SIG-M5 treated with dmso at 0.1 percent for 504 hours (cell line): ENCODE data around the gene PMF1.

Experiments used
- DNase-seq: peaks from one replicate; lab custom pipeline; 2025; ENCODE audit not compliant: unreplicated experiment; lab: John Stamatoyannopoulos, UW

PMF1 gene

DNA sequence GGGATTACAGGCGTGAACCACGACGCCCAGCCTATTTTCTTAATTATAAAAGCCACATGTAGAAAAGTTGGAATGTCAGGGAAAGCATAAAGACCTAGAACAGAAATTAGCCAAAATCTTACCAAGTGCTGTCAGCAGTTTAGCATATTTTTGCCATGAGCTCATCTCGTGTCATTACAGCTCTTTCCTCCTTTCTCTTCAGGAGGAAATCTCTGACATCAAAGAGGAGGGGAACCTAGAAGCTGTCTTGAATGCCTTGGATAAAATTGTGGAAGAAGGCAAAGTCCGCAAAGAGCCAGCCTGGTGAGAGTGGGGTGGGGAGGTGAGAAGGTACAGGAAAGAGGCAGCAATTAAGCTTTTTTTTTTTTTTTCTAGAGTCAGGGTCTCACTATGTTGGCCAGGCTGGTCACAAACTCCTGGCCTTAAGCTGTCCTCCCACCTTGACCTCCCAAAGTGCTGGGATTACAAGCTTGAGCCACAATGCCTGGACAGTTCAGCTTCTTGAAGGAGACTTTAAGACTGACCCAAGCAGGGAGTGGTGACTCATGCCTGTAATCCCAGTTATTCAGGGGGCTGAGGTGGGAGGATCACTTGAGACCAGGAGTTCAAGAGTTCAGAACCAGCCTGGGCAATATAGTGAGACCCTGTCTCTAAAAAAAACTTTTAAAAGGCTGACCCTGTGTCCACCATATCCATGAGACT, 20.8 kb downstream of the PMF1 start:
- DNase-seq = no peak

DNA sequence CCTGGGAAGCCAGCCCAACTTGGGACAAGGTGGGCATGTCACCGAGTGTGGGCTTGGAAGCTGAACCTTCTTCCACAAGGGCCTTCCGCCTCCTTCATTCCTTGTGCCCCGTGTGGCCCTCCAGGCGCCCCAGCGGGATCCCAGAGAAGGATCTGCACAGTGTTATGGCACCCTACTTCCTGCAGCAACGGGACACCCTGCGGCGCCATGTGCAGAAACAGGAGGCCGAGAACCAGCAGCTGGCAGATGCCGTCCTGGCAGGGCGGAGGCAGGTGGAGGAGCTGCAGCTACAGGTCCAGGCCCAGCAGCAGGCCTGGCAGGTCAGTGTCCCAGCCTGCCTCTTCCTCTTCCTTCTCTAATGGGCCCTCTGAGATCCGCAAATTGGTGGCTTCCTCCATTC, 23.4 kb downstream of the PMF1 start:
- no peak for DNase-seq

DNA sequence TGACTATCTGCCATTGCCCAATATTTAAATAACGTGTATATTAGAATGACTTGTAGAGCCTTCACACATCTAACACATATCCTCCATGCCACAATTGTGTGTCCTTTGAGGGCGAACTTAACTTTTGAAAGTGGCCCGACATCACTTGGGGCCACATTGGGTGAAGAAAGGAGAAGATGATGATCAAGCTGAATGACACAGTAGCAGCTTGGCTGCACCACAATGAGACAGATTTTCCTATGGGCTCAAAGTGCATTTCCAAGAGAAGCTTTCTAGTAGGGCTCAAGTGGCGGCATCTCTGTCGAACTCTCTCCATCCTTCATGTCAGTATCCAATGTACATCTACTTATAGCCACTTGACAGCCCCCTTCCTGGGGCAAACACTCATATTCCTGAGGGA, 25.4 kb downstream of the PMF1 start:
- DNase-seq = no peak

DNA sequence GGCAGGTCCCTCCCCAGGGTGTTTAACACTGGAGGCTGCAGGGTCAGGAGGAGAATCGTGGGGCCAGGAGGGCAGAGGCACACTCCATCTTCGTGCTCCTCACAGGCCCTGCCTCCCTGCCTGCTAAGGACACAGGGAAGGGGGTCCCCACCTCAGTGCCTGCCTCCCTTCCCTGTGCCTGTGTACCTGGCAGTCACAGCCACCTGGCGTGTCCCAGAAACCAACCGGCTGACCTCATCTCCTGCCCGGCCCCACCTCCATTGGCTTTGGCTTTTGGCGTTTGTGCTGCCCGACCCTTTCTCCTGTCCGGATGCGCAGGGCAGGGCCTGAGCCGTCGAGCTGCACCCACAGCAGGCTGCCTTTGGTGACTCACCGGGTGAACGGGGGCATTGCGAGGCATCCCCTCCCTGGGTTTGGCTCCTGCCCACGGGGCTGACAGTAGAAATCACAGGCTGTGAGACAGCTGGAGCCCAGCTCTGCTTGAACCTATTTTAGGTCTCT, 28.6 kb downstream of the PMF1 start:
- no peak for DNase-seq

DNA sequence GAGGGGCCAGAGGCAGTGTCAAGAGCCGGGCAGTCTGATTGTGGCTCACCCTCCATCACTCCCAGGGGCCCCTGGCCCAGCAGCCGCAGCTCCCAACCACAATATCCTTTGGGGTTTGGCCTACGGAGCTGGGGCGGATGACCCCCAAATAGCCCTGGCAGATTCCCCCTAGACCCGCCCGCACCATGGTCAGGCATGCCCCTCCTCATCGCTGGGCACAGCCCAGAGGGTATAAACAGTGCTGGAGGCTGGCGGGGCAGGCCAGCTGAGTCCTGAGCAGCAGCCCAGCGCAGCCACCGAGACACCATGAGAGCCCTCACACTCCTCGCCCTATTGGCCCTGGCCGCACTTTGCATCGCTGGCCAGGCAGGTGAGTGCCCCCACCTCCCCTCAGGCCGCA, 29.1 kb downstream of the PMF1 start, which contains the start of gene BGLAP:
TSS of gene BGLAP (plus strand) at position 259 of the 400 bp plus-strand sequence. CDS start at position 307, 48 bp downstream.
- DNase-seq = no peak

DNA sequence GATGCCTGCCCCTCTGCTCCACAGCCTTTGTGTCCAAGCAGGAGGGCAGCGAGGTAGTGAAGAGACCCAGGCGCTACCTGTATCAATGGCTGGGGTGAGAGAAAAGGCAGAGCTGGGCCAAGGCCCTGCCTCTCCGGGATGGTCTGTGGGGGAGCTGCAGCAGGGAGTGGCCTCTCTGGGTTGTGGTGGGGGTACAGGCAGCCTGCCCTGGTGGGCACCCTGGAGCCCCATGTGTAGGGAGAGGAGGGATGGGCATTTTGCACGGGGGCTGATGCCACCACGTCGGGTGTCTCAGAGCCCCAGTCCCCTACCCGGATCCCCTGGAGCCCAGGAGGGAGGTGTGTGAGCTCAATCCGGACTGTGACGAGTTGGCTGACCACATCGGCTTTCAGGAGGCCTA, 29.9 kb downstream of the PMF1 start:
- no peak for DNase-seq

DNA sequence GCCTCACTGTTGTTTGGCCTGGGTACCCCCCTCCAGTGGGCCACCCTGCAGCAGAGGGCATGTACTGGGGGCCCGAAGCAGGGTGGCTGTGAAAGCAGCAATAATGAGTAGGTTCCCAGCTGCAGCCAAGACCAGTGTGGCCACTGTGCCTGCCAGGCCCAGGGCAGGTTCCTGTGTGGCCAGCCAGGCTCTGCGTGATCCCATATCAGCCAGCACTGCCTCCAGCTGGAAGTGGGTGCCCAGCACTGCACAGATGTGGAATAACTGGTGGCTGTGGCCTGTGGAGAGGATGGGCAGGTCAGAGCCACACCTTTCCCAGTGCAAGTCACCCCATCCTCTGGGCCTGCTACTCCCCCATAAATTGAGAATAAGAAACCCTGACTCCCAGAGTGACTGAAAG, 31.3 kb downstream of the PMF1 start:
- no peak for DNase-seq

DNA sequence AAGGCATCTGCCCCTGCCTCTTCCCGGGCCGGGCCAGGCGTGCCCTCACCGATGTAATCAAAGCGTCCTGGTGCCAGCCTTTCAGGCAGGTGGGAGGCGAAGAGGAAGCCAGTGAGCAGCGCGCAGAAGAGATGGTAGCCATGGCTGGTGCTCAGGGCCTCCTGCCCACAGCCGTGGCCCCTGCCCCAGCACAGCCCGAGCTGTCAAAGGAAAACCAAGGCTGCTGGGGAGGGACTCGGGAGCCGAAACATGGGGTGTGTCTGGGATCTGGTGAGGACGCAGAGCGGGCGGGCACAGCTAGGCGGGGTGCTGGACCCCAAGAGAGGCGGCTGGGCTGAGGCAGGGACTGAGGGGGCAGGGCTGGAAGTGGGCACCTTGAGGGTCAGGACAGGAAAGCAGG, 31.9 kb downstream of the PMF1 start:
- DNase-seq = no peak

DNA sequence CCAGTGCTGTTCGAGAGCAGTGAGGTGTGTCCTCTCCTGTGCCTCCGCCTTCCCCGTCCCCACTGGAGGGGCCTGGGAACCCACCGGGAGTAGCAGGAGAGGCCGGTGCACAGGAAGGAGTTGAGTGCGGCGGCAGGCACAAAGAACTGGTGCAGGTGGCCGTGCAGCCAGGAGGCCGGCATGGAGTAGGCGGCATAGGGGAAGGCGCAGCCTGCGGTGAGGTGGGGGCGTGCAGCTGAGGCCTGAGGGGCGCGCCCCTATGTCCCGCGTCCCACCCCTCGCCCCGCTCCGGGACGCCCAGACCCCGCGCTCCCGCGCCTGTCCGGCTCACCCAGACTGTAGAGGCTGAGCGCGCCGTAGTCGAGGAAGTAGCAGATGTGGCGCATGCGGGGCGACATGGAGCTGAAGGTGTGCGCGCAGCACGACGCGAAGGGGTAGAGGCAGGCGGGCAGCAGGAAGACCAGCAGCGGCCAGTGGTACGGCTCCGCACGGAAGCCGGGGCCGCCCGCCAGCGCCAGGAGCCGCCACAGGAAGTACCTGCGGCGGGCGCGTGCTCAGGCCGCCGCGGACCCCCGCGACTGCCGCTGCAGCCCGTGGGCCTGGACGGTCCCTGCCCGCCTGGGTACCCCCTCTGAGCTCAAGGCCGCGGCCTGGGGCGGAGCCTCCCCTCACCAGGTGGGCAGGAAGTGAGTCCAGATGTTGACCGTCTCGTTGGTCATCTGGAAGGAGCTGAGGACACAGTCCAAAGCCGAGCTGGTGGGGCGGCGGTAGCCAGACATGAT, 32.8 kb downstream of the PMF1 start:
- no peak for DNase-seq

DNA sequence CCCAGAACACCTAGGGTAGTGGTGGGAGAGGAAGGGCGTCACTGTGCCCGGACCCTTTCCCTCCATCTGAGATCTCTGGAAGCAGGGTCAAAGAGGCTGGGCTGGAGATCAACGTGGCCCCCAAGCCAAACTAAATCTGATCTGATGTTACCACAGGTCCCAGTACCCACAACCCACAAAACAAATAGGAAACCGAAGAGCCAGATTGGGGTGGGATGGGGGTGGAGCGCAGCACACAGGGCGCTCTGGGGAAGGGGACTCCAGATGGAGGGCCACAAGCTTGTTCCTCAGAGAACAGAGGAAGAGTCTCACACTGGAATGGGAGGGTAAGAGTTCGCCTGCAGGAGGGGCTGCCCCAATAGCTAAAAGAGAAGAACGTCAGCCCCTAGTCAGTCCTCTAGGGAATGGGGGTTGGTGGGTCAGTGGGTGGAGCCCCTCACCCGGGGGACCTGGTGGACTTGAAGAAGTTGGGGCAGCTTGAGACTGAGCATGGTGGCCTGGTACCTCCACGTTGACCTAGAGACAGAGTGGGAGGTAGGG, 33.5 kb downstream of the PMF1 start:
- no peak for DNase-seq

DNA sequence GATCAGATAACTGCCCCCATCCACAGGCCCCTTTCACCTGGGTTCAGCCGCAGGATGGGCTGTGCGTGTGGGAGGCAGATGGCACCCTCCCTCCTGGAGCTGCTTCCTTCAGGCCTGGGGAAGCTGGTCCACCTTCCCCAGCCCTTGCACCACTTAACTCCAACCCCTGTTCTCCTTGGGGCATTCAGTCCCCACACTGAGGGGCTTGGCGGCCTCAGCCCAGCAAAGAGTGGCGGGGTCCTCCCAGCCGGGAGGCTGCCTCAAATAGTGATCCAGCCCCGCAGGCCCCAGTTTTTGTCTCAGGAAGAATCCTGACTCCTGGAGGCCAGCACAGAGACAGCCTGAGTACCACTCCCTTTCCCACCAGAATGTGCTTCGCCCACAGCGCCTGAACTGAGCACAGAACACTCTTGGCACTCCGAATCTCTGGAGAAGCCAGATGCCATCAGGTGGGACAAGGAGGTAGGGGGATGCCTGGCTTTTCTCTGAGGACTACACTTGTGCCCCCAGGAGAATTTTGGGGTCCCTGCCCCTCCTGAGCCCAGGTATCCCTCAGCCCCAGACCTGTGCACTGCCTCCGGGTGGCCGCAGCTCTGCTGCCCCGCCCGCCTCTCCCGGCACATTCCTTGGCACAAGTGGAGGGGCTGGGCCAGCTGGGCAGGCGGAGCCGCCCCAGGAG, 34.1 kb downstream of the PMF1 start:
- DNase-seq = no peak

DNA sequence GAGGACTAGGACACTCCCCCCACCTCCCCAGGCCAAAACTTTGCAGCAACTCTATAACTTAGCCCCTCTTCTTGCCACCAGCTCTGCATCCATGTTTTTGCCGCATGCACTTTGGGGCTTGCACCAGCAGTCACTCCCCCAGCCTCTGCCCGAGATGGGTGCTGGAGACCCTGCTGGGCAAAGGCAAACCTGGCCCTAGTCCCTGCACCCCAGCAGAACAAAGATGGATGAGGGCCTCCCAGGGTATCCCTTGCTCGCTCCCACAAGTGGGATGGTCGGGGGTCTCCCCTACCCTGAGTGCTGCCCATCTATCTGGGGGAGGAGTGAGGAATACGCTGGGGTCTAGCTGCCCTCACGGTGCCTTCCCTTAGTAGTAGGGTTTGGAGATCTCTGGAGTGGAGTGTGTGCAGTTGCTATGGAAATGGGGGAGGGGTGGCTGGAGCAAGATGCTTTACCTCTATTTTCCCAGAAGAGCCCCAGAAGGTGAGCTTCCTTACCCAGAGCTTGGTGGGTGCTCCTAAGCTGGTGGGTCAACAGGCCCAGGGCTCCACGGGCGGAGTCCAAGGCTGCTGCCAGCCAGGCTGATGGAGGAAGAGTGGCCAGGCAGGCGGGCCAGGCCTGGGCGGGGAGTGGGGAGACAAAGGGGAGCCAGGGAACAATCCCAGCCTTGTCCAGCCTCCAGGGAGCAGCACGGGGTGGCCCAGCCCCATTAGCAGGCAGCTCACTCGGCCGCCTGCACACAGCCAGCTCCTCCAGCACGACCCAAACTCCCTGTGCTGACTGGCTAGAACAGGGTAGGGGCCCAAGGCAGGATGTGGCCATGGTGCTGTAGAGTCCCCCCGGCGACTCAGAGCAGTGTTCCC, 34.9 kb downstream of the PMF1 start, which contains the start of gene PAQR6:
TSS of gene PAQR6 (minus strand) at position 597 of the 863 bp plus-strand sequence. CDS start 1,325 bp downstream, outside the sequence.
- no peak for DNase-seq

DNA sequence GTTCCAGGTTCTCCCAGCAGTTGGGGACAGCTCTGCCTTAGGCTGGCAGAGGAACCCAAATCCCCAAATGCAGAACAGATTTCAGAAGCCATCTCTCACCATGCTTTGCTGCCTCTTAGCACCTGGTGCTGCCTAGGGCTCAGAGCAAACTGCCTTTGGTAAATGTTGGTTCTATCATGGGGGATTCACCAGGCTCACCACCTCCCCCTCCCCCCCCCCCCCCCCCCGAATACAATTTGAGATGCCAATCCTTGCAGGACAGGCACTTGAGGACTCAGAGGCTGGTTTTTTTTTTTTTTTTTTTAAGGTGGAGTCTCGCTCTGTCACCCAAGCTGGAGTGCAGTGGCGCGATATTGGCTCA, 35.5 kb downstream of the PMF1 start:
- no peak for DNase-seq

DNA sequence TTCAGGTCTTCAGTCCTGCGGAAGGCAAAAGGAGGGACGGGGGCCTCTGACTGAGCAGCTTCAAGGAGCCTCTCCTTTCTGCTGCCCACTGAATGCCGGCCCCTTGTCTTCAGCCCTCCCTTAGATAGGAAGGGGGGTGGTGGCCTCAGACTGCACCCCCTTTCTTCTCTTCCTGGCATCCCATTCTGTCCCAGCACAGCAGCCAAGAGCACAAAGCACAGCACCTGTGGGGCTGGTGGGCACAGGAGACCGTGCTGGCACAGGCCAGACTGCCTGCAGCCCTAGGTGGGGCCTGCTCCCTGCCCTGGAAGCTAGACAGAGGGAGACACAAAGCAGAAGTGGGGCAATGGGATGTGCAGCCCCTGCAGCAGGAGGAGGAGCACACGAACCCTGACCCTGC, 36.8 kb downstream of the PMF1 start:
- DNase-seq = no peak

DNA sequence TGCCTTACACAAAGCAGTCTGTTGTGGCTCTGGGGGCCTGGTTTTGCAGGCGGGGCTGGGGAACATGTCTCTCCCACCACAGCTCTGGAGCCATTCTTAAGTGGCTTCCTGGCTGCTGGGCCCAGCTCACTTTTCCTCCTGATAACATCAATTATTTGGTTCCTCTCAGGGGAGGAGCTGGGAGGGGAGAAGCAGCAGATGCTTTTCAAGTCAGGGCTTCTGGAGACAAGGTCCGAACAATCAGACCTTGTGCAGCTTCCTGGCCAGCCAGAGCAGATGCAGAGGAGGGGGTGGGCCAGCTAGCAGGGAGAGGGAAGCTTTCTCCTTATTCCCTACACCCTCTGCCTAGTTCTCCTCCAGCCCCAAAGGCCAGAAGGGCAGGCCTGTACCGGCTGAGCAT, 38.7 kb downstream of the PMF1 start:
- no peak for DNase-seq

DNA sequence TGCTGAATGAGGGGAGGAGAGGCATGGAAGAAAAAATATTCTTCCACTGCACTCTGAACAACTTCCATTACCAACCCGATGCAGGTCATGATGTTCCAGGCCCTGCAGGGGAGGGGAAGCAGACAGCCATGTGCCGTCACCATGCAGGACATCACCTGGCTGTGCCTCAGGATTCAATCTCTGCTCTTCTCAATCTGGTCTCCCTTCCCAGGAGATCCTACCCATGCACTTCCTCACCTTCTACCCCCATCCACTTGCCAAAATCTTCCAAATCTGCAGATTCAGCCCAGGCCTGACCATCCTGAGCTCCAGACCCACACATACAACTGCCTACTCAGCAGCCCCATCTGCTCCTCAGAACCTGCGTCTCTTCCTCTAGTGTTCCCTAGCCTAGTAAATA, 40.8 kb downstream of the PMF1 start:
- no peak for DNase-seq

DNA sequence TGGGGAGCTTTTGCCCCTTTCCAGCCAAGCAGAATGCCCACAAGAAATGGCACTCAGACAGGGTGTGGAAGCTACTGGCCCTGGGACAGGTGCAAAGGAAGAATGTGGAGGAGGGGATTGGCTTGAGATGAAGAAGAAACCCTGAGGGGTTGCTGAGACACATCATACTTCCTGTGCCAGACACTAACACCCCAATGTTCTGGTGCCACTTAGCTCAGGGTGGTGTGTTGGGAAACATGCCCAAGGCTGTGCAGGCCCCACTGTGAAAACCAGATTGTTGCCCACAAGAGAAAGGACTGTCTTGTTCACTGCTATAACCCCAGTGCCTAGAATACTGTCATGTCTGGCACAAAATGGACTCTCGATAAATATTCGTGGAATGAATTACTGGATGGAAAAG, 44.9 kb downstream of the PMF1 start:
- no peak for DNase-seq

DNA sequence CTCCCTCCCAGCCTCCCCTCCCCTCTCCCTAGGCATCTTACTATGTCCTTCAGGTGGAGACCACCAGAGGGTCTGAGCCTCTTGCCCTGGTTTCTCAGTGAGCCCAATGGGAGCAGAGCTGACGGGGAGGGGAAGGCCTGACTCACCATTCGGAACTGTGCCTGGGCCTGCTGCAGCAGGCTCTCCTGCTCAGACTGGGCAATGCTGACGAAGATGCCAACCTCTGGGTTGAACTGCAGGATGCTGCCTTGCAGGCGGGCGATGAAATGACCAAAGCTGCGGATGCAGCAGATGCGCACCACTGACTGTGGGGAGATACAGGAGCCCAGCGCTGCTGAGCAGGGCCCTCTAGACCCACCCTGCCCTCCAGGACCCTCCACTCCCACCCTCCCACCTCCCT, 46.1 kb downstream of the PMF1 start:
- DNase-seq = no peak

DNA sequence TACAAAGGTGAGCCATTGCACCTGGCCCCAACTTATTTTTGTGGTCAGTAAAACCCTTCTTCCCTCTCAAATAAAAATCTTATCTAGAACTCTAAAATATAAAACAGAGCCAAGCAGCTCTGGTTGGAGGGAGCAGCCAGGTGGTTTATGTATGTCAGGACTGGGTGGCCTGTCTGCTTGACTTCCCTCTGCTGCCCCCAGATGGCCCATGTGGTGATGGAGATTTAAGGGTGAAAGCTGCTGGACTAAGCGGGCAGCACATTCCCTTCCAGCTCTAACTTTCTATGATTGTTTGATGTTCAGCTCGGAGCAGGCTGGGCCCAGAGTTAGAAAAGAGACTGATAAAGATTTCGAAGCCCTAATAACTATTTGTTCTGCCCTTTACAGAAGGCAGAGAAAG, 47.0 kb downstream of the PMF1 start:
- no peak for DNase-seq

DNA sequence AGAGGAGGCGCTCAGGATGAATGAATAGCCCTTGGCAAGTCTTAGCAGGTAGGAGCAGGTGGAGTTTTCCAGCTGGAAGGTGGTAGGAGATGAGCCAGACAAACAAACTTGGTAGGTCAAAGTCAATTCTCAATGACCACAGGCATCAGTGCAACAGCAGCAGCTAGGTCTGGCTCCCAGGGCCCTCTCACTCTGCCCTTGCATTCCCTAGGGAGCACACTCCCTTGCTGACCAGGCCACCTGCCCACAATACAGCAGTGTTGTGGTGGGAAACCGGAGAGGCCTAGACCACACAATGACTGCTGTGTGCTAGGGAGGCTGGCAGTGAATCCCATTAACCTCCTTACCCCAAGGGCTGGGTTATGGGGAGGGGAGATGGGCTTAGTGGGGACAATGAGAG, 48.1 kb downstream of the PMF1 start:
- no peak for DNase-seq
